Pancreas (tissue), 10 donors: ENCODE measurements around the gene EPHB2. TPM values are rescaled to one million over a fixed set of nuclear protein-coding genes. Genes with fewer than 3 reads are reported as not detected.
A peak's percentile ranks its signal among the peaks of the same experiment; 100 is the strongest.

Experiments
- ATAC-seq, 4 donors: fragments of 200-7000 bp; cut with Tn5 transposase; one replicate each; pipeline versions ENCODE4 v1.8.0 to v1.9.1; 2020; ENCODE audit warnings: mild to moderate bottlenecking in 4 of 4, moderate library complexity in 4 of 4
- DNase-seq, 6 donors: peaks; one replicate each; pipeline ENCODE4 v3.0.0-alpha.2; 2020
- FAIRE-seq: peaks from 2 replicates; lab custom pipeline; 2012; peaks lifted over from hg19 to GRCh38; lab: Jason Lieb, UNC
- H3K27ac ChIP-seq, 4 donors: fragments of 200-600 bp; sonication (generic); 1 replicate in 3 of 4; 2 replicates in 1 of 4; pipeline versions ENCODE4 v1.5.0 to v1.8.0; 2020
- H3K27me3 ChIP-seq, 4 donors: fragments of 200-600 bp; one replicate each; pipeline ENCODE4 v1.8.0; 2021
- H3K36me3 ChIP-seq, 3 donors: fragments of 200-600 bp; sonication (generic) in 1 of 3; one replicate each; pipeline versions ENCODE4 v1.5.0 to v1.8.0; 2020 to 2021
- H3K4me1 ChIP-seq, 3 donors: fragments of 200-600 bp; one replicate each; pipeline ENCODE4 v1.8.0; 2021
- H3K4me3 ChIP-seq, 4 donors: fragments of 200-600 bp; sonication (generic) in 2 of 4; one replicate each; pipeline versions ENCODE4 v1.5.0 to v1.8.0; 2020 to 2021
- H3K9me3 ChIP-seq, 4 donors: fragments of 200-600 bp; one replicate each; pipeline ENCODE4 v1.8.0; 2021
- WGBS, 2 donors: extraction: QIAGEN DNeasy Blood & Tissue Kit; methylation state at CpG; one replicate each; pipeline ENCODE4 v1.1.7; 2013; 5-methylcytosine and 5-hydroxymethylcytosine counted together
- intact Hi-C, 3 donors: fragments of 100-400 bp; cut with DNase I; formaldehyde crosslinking; loops; one replicate each; pipeline versions ENCODE4 v1.11.1 to v1.14.2; 2022
- polyA plus RNA-seq, 2 donors: library from polyadenylated mRNA; stranded (reverse); fragments of 200-250 nt; gene quantifications; one replicate each; pipeline ENCODE4 v1.2.3, GENCODE V29; 2013
- total RNA-seq, 6 donors: library from RNA; stranded (reverse); fragmentation: NEBNext Ultra II Directional in 4 of 6; extraction: Animal tissue kit (Norgen Biotek cat#: 25700) in 4 of 6; gene quantifications; one replicate each; pipeline versions ENCODE4 v1.2.1 to v1.2.4, GENCODE V29; 2021 to 2023
- TF ChIP-seq, protein P1 (sequence below), 4 donors: fragments of 200-600 bp; sonication (generic) in 3 of 4; IDR thresholded peaks; one replicate each; pipeline versions ENCODE4 v1.5.0 to v1.8.0; 2021; ENCODE audit warnings: antibody characterized with exemption in 4 of 4
- donor health status: healthy with polysubstance abuse.
- donor health status: DM: no; HTN: no; CAD: no; lungs with moderate emphysema.
- donor health status: DM: no; HTN: no; CAD: no.
- donor health status: control.
- donor health status: control.
- donor health status: Bipolar disorder and iron deficiency.
- donor health status: DM: yes; HTN: yes; CAD: no.
- donor health status: DM: no; HTN: no; CAD: no.
- donor health status: DM: no; HTN: no; CAD: no.
- donor health status: DM: yes; HTN: yes; CAD: no.

The EPHB2 gene
- total and polyA plus RNA-seq, 8 donors, result 1.3 to 10.0 (median 4.4) TPM

DNA sequence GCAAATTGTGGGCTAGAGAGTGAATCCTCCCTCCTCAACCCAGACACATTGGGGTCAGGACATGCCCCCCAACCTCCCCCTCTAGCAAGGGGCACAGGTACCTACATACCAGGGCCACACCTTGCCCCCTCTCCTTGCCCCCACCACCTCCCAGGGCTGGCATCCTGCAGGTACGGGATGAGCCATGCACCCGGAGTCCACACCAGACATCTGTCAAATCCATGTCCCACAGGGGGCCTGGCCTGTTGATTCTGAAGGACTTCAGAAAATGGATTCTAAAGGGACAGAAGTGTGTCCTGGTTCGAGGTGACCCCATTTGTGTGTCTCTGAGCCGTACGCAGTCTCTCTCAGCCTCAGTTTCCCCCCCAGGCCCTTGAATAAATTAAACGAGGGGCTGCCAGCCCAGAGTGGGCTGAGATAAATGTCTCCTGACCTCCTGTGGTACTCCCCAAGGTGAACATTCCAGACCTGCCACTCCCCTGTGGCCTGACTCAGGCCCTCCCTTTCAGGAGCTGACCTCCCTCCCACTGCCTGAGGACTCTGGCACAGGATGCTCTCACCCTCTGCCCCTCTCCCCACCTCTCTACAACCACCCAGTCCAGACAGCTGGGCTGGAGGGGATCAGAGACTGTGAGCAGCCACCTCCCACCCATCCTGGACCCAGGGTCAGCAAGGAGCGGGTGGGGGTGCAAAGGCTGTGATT lies 94.5 kb downstream of the EPHB2 start:
- FAIRE-seq (no peak), ATAC-seq (no peak), DNase-seq (no peak)
- H3K4me1 ChIP-seq, result no peaks in the 10 kb centered on the region
- H3K36me3 ChIP-seq, result no peaks in the 10 kb centered on the region
- H3K4me3 ChIP-seq, result no peak overlapping the region
- intact Hi-C loops, result no loop called here
- WGBS, 2 donors, result 74 to 83% methylated on average over 7 of the region's 7 CpGs
- TF ChIP-seq, protein P1, sequence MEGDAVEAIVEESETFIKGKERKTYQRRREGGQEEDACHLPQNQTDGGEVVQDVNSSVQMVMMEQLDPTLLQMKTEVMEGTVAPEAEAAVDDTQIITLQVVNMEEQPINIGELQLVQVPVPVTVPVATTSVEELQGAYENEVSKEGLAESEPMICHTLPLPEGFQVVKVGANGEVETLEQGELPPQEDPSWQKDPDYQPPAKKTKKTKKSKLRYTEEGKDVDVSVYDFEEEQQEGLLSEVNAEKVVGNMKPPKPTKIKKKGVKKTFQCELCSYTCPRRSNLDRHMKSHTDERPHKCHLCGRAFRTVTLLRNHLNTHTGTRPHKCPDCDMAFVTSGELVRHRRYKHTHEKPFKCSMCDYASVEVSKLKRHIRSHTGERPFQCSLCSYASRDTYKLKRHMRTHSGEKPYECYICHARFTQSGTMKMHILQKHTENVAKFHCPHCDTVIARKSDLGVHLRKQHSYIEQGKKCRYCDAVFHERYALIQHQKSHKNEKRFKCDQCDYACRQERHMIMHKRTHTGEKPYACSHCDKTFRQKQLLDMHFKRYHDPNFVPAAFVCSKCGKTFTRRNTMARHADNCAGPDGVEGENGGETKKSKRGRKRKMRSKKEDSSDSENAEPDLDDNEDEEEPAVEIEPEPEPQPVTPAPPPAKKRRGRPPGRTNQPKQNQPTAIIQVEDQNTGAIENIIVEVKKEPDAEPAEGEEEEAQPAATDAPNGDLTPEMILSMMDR (IDR thresholded peaks at IDR 0.05), result no peak
- H3K27ac ChIP-seq, result no peak overlapping the region
- no peaks in the 10 kb centered on the region for H3K9me3 ChIP-seq
- H3K27me3 ChIP-seq, result no peaks in the 10 kb centered on the region

DNA sequence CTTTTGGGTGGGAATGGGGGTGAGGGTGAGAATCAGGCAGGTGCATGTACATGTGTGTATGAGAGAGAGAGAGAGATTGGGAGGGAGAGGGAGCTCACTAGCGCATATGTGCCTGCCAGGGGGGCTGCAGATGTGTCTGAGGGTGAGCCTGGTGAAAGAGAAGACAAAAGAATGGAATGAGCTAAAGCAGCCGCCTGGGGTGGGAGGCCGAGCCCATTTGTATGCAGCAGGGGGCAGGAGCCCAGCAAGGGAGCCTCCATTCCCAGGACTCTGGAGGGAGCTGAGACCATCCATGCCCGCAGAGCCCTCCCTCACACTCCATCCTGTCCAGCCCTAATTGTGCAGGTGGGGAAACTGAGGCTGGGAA lies 95.0 kb downstream of the EPHB2 start:
- intact Hi-C loops, result no loop called here
- Histone ChIP-seq H3K4me3 (no peak overlapping the region), H3K9me3 (no peaks in the 10 kb centered on the region), H3K27ac (no peak overlapping the region), H3K4me1 (no peaks in the 10 kb centered on the region), H3K27me3 (no peaks in the 10 kb centered on the region), H3K36me3 (no peaks in the 10 kb centered on the region)
- WGBS, 2 donors, result 89 to 97% methylated on average over 4 of the region's 4 CpGs
- TF ChIP-seq, protein P1 (IDR thresholded peaks at IDR 0.05), result no peak
- FAIRE-seq (no peak), DNase-seq (no peak), ATAC-seq (no peak)

DNA sequence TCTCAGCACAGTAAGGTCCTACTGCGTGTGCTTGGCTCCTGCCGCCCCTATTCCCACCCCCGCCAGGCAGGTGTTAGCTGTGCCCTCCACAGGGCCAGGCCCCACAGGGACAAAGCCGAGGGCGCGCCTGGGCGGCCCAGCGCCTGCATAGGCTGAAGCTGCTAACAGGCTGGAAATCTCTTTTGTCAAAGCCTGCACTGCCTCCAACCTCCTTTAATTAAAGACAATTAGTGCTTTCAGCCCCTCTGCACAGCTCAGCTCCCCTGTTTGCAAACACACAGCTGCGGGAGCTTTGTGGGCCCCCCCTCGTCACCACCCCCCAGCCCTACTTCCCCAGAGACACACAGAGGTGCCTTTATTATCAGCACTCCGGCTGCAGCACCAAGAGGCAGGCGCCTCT lies 95.9 kb downstream of the EPHB2 start:
- Histone ChIP-seq H3K27me3 (no peaks in the 10 kb centered on the region), H3K27ac (no peak overlapping the region), H3K9me3 (no peaks in the 10 kb centered on the region), H3K4me1 (no peaks in the 10 kb centered on the region), H3K4me3 (no peak overlapping the region), H3K36me3 (no peaks in the 10 kb centered on the region)
- ATAC-seq, result no peak
- no peak for DNase-seq
- FAIRE-seq, result no peak
- TF ChIP-seq, protein P1 (IDR thresholded peaks at IDR 0.05), result no peak
- WGBS, 2 donors, result 91% methylated on average over 12 of the region's 12 CpGs
- intact Hi-C loops, result no loop called here

DNA sequence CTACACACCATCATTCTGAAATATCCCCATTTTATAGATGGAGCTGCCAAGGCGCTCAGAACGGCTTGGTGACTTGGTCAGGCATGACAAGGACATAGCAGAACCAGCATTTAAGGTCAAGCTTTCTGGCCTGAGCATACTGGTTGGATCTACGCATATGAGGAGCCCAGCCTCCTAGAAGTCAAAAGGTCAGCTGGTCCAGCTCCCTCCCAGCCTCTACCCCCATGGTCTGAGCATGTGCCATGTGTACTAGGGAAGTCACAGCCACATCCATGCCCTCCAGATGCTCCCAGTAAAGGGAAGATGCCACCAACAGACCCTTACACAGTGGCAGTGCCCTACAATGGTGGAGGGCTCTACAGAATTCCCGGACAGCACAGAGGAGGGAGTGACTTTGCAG lies 96.7 kb downstream of the EPHB2 start:
- intact Hi-C loops, result no loop called here
- FAIRE-seq, result no peak
- Histone ChIP-seq H3K4me1 (no peaks in the 10 kb centered on the region), H3K27ac (no peak overlapping the region), H3K4me3 (no peak overlapping the region), H3K9me3 (no peaks in the 10 kb centered on the region), H3K27me3 (no peaks in the 10 kb centered on the region), H3K36me3 (no peaks in the 10 kb centered on the region)
- no peak for DNase-seq
- ATAC-seq, result no peak
- WGBS, 2 donors, result 93 to 98% methylated on average over 4 of the region's 4 CpGs
- TF ChIP-seq, protein P1 (IDR thresholded peaks at IDR 0.05), result no peak

DNA sequence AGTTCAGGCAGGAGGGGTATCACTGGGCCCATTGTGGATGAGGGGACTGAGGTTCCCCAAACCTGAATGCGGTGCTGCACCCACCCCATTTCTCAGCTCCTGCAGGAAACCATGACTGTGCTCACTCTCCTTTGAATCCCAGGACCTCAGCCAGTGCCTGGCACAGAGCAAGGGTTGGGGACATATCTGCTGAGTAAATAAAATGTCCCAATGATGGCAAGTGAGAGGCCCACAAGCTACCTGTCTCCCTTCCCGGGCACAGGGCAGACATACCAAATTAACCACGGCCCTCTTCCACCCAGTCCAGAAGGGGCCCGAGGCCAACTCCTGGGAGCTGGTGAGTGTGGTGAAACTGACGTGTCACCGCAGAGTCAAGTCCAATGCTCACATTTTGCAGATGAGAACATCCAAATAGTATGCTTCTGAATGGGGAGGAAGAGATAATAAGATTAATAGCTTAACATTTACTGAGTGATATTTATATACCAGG lies 97.6 kb downstream of the EPHB2 start:
- no peak for DNase-seq
- Histone ChIP-seq H3K9me3 (no peaks in the 10 kb centered on the region), H3K36me3 (no peaks in the 10 kb centered on the region), H3K27me3 (no peaks in the 10 kb centered on the region), H3K4me1 (no peaks in the 10 kb centered on the region), H3K27ac (no peak overlapping the region), H3K4me3 (no peak overlapping the region)
- 75% methylated on average over 6 of the region's 6 CpGs for WGBS, 2 donors
- ATAC-seq, result peak in 2 of 4 donors; percentile 40 to 43
- no peak for FAIRE-seq
- intact Hi-C loops, result no loop called here
- TF ChIP-seq, protein P1 (IDR thresholded peaks at IDR 0.05), result no peak
